ENCODE measurements around the gene LRRK1. TPM values are rescaled to one million over a fixed set of nuclear protein-coding genes. Genes with fewer than 3 reads are reported as not detected.

LRRK1 gene
- total RNA-seq, 2 experiments from 2014 or later, result 0.29 to 0.30 TPM

GRCh38 chr15:101110681-101111569 is 191.8 kb downstream of the LRRK1 start:
- Mint-ChIP-seq H3K4me1 (no peaks in the 10 kb centered on the region), H3K9me3 (no peaks in the 10 kb centered on the region), H3K27me3 (no peaks in the 10 kb centered on the region), H3K36me3 (no peaks in the 10 kb centered on the region), H3K27ac (no peak overlapping the region), H3K4me3 (no peak overlapping the region)
- no peak for DNase-seq

GRCh38 chr15:101111570-101112262 is 192.6 kb downstream of the LRRK1 start:
- no peak overlapping the region for H3K27ac Mint-ChIP-seq
- H3K4me1 Mint-ChIP-seq, result peaks cover 4% of the 10 kb centered on the region
- DNase-seq, result no peak
- no peaks in the 10 kb centered on the region for H3K9me3 Mint-ChIP-seq
- no peaks in the 10 kb centered on the region for H3K36me3 Mint-ChIP-seq
- H3K4me3 Mint-ChIP-seq, result no peak overlapping the region
- H3K27me3 Mint-ChIP-seq, result no peaks in the 10 kb centered on the region

GRCh38 chr15:101112336-101113113 is 193.4 kb downstream of the LRRK1 start:
- Mint-ChIP-seq H3K36me3 (no peaks in the 10 kb centered on the region), H3K4me1 (peaks cover 4% of the 10 kb centered on the region), H3K27me3 (no peaks in the 10 kb centered on the region), H3K9me3 (no peaks in the 10 kb centered on the region), H3K4me3 (no peak overlapping the region), H3K27ac (no peak overlapping the region)
- DNase-seq, result no peak

- DNase-seq, result no peak
- Mint-ChIP-seq H3K27ac (no peak overlapping the region), H3K4me3 (no peak overlapping the region), H3K27me3 (no peaks in the 10 kb centered on the region), H3K9me3 (no peaks in the 10 kb centered on the region), H3K36me3 (no peaks in the 10 kb centered on the region), H3K4me1 (peaks cover 4% of the 10 kb centered on the region)
Observed at GRCh38 chr15:101113114-101114005, 194.2 kb downstream of the LRRK1 start.

GRCh38 chr15:101114166-101114565 is 195.0 kb downstream of the LRRK1 start:
- H3K27me3 Mint-ChIP-seq, result no peaks in the 10 kb centered on the region
- H3K4me3 Mint-ChIP-seq, result no peak overlapping the region
- no peaks in the 10 kb centered on the region for H3K9me3 Mint-ChIP-seq
- no peak for DNase-seq
- peaks cover 4% of the 10 kb centered on the region for H3K4me1 Mint-ChIP-seq
- H3K27ac Mint-ChIP-seq, result no peak overlapping the region
- H3K36me3 Mint-ChIP-seq, result no peaks in the 10 kb centered on the region

- Mint-ChIP-seq H3K9me3 (no peaks in the 10 kb centered on the region), H3K4me3 (no peak overlapping the region), H3K27ac (no peak overlapping the region)
Observed at GRCh38 chr15:101114610-101115009, 195.5 kb downstream of the LRRK1 start.

GRCh38 chr15:101115393-101115785 is 196.2 kb downstream of the LRRK1 start:
- no peaks in the 10 kb centered on the region for H3K27me3 Mint-ChIP-seq
- no peaks in the 10 kb centered on the region for H3K36me3 Mint-ChIP-seq
- H3K27ac Mint-ChIP-seq, result no peak overlapping the region
- DNase-seq, result no peak
- H3K9me3 Mint-ChIP-seq, result no peaks in the 10 kb centered on the region
- no peak overlapping the region for H3K4me3 Mint-ChIP-seq
- peaks cover 4% of the 10 kb centered on the region for H3K4me1 Mint-ChIP-seq

More at GRCh38 chr15:101114610-101115009, 195.5 kb downstream of the LRRK1 start:
- Mint-ChIP-seq H3K4me1 (peaks cover 4% of the 10 kb centered on the region), H3K36me3 (no peaks in the 10 kb centered on the region), H3K27me3 (no peaks in the 10 kb centered on the region)
- no peak for DNase-seq

GRCh38 chr15:101115786-101116680 is 196.9 kb downstream of the LRRK1 start:
- no peaks in the 10 kb centered on the region for H3K36me3 Mint-ChIP-seq
- H3K4me1 Mint-ChIP-seq, result peaks cover 4% of the 10 kb centered on the region
- no peak for DNase-seq
- no peaks in the 10 kb centered on the region for H3K27me3 Mint-ChIP-seq
- H3K4me3 Mint-ChIP-seq, result no peak overlapping the region
- no peak overlapping the region for H3K27ac Mint-ChIP-seq
- no peaks in the 10 kb centered on the region for H3K9me3 Mint-ChIP-seq

- no peaks in the 10 kb centered on the region for H3K9me3 Mint-ChIP-seq
- H3K27me3 Mint-ChIP-seq, result no peaks in the 10 kb centered on the region
Observed at GRCh38 chr15:101116681-101116976, 197.5 kb downstream of the LRRK1 start.

GRCh38 chr15:101118116-101118515 is 199.0 kb downstream of the LRRK1 start:
- Mint-ChIP-seq H3K27me3 (no peaks in the 10 kb centered on the region), H3K27ac (no peak overlapping the region), H3K4me1 (peaks cover 12% of the 10 kb centered on the region), H3K4me3 (no peak overlapping the region), H3K9me3 (no peaks in the 10 kb centered on the region), H3K36me3 (no peaks in the 10 kb centered on the region)
- no peak for DNase-seq

More at GRCh38 chr15:101116681-101116976, 197.5 kb downstream of the LRRK1 start:
- no peak for DNase-seq
- Mint-ChIP-seq H3K4me3 (no peak overlapping the region), H3K4me1 (peaks cover 4% of the 10 kb centered on the region), H3K36me3 (no peaks in the 10 kb centered on the region), H3K27ac (no peak overlapping the region)

- no peak for DNase-seq
- Mint-ChIP-seq H3K9me3 (no peaks in the 10 kb centered on the region), H3K4me3 (no peak overlapping the region), H3K36me3 (no peaks in the 10 kb centered on the region), H3K4me1 (peaks cover 15% of the 10 kb centered on the region), H3K27me3 (no peaks in the 10 kb centered on the region), H3K27ac (no peak overlapping the region)
Observed at GRCh38 chr15:101118615-101119014, 199.5 kb downstream of the LRRK1 start.

GRCh38 chr15:101119181-101119580 is 200.0 kb downstream of the LRRK1 start:
- Mint-ChIP-seq H3K36me3 (no peaks in the 10 kb centered on the region), H3K27me3 (no peaks in the 10 kb centered on the region), H3K9me3 (no peaks in the 10 kb centered on the region), H3K27ac (no peak overlapping the region), H3K4me1 (peaks cover 20% of the 10 kb centered on the region), H3K4me3 (no peak overlapping the region)
- DNase-seq, result no peak

Measured in activated naive CD8-positive, alpha-beta T cell treated with anti-CD3 and anti-CD28 coated beads for 36 hours (primary cell).